Peyer's patch (tissue), 4 donors: Measurements from ENCODE around the gene SEMA3A. TPM values are rescaled to one million over a fixed set of nuclear protein-coding genes. Genes with fewer than 3 reads are reported as not detected.
A peak's percentile ranks its signal among the peaks of the same experiment; 100 is the strongest.

Source experiments
- DNase-seq, 3 donors: peaks; one replicate each; pipeline ENCODE4 v3.0.0-alpha.2; 2017 to 2019
- H3K27ac ChIP-seq, 4 donors: fragments of 200-600 bp; sonication (generic); one replicate each; pipeline ENCODE4 v1.5.1; 2016 to 2019
- H3K27me3 ChIP-seq, 2 donors: fragments of 200-600 bp; sonication (generic); one replicate each; pipeline ENCODE4 v1.5.1; 2019
- H3K36me3 ChIP-seq, 3 donors: fragments of 200-600 bp; sonication (generic); one replicate each; pipeline ENCODE4 v1.5.1; 2016 to 2019
- H3K4me1 ChIP-seq, 4 donors: fragments of 200-600 bp; sonication (generic); one replicate each; pipeline ENCODE4 v1.5.1; 2016 to 2019
- H3K4me3 ChIP-seq, 4 donors: fragments of 200-600 bp; sonication (generic); 1 replicate in 3 of 4; 2 replicates in 1 of 4; pipeline ENCODE4 v1.5.1; 2016 to 2019; ENCODE audit warnings: mild to moderate bottlenecking in 1 of 4
- H3K9me3 ChIP-seq, 4 donors: fragments of 200-600 bp; sonication (generic); one replicate each; pipeline ENCODE4 v1.5.1; 2016 to 2019; ENCODE audit warnings: mild to moderate bottlenecking in 1 of 4
- POLR2A ChIP-seq, 2 donors: fragments of 450-650 bp; IDR thresholded peaks; one replicate each; pipeline ENCODE4 v1.5.1; 2017; ENCODE audit warnings: antibody characterized with exemption in 2 of 2, mild to moderate bottlenecking in 2 of 2, moderate library complexity in 2 of 2
- total RNA-seq, 4 donors: library from RNA; depleted of rRNA; stranded (reverse); fragments of >200 nt; gene quantifications; one replicate each; pipeline ENCODE4 v1.1.0, GENCODE V29; 2016
- TF ChIP-seq, protein P1 (sequence below), 6 experiments: fragments of 450-650 bp in 4 of 6; fragments of 200-600 bp in 2 of 6; sonication (generic) in 1 of 6; IDR thresholded peaks; one replicate each; pipeline ENCODE4 v1.5.1; 2017 to 2019; ENCODE audit warnings: antibody characterized with exemption in 6 of 6, mild to moderate bottlenecking in 3 of 6, moderate library complexity in 1 of 6

Gene SEMA3A
- total RNA-seq, 4 donors from 2014 or later, result 1.3 to 12.4 (median 3.8) TPM

GRCh38 chr7:84162125-84162524 is 32.5 kb downstream of the SEMA3A start:
- Histone ChIP-seq H3K4me1 (no peaks in the 10 kb centered on the region), H3K27me3 (no peaks in the 10 kb centered on the region), H3K9me3 (no peaks in the 10 kb centered on the region), H3K36me3 (no peaks in the 10 kb centered on the region), H3K27ac (no peak overlapping the region), H3K4me3 (no peak overlapping the region)
- no peak for TF ChIP-seq POLR2A (IDR thresholded peaks at IDR 0.05)
- TF ChIP-seq, protein P1, sequence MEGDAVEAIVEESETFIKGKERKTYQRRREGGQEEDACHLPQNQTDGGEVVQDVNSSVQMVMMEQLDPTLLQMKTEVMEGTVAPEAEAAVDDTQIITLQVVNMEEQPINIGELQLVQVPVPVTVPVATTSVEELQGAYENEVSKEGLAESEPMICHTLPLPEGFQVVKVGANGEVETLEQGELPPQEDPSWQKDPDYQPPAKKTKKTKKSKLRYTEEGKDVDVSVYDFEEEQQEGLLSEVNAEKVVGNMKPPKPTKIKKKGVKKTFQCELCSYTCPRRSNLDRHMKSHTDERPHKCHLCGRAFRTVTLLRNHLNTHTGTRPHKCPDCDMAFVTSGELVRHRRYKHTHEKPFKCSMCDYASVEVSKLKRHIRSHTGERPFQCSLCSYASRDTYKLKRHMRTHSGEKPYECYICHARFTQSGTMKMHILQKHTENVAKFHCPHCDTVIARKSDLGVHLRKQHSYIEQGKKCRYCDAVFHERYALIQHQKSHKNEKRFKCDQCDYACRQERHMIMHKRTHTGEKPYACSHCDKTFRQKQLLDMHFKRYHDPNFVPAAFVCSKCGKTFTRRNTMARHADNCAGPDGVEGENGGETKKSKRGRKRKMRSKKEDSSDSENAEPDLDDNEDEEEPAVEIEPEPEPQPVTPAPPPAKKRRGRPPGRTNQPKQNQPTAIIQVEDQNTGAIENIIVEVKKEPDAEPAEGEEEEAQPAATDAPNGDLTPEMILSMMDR (IDR thresholded peaks at IDR 0.05), result no peak
- DNase-seq, result no peak

DNA sequence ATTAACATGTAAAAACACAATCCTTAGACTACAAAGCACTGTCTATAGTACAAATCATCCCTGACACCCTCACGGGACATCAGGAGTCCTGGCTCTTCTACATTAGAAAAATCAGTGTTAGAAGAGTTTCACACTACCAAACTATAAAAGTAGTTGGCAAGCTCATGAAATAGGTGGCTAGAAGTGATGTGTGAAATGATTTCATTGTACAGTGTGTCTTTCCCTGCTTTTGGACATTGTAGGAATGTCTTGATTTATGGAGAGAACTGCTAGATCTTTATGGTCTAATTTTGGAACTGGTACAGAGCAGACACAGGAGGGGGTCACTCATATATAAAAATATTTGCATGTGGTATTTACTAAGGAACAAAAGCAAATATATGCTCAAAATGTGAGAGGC is 33.2 kb downstream of the SEMA3A start:
- no peak for DNase-seq
- no peak for TF ChIP-seq POLR2A (IDR thresholded peaks at IDR 0.05)
- TF ChIP-seq, protein P1 (IDR thresholded peaks at IDR 0.05), result no peak
- H3K27me3 ChIP-seq, result no peaks in the 10 kb centered on the region
- H3K4me3 ChIP-seq, result no peak overlapping the region
- H3K9me3 ChIP-seq, result no peaks in the 10 kb centered on the region
- H3K27ac ChIP-seq, result no peak overlapping the region
- H3K36me3 ChIP-seq, result no peaks in the 10 kb centered on the region
- no peaks in the 10 kb centered on the region for H3K4me1 ChIP-seq

DNA sequence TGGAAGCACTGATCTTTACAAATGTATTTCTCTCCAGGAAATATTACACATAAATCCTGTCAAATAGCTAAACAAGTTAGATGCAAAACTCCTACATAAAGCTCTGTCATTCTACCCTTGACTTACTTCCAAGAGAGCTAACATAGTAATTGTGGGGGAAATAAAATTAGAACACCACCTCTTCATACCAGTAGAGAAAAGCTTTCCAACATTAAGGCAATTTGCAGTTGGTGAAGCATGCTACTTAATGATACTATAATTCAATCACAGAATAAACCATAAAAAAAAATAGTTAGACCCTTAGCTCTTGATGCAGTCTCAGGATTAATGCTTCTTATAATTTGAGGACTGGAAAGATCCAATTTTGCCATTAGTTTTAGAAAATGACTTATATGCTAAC is 35.2 kb downstream of the SEMA3A start:
- no peak overlapping the region for H3K4me3 ChIP-seq
- no peak overlapping the region for H3K27ac ChIP-seq
- DNase-seq, result no peak
- no peaks in the 10 kb centered on the region for H3K4me1 ChIP-seq
- H3K9me3 ChIP-seq, result no peaks in the 10 kb centered on the region
- H3K27me3 ChIP-seq, result no peaks in the 10 kb centered on the region
- H3K36me3 ChIP-seq, result no peaks in the 10 kb centered on the region
- TF ChIP-seq POLR2A (IDR thresholded peaks at IDR 0.05), result no peak
- TF ChIP-seq, protein P1 (IDR thresholded peaks at IDR 0.05), result no peak

DNA sequence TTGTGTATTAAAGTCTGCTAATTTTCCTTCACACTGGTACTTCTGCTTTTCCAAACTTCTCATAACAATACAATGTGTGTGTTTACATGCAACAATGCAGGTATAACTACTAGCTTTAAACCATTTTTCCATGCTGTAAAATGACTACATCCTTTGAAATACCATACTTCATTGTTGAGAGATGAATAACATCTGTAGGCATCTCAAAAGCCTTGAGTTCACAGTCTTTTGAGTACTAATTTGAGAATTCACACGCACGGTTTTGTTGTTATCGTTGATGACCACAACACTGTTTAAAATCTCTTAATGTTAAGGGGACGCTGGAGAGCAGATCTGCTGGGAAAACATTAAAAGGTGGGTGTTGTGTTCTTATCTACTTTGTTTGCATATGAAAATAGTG is 37.4 kb downstream of the SEMA3A start:
- Histone ChIP-seq H3K27ac (no peak overlapping the region), H3K4me3 (no peak overlapping the region), H3K27me3 (no peaks in the 10 kb centered on the region), H3K36me3 (no peaks in the 10 kb centered on the region), H3K9me3 (no peaks in the 10 kb centered on the region), H3K4me1 (no peaks in the 10 kb centered on the region)
- TF ChIP-seq, protein P1 (IDR thresholded peaks at IDR 0.05), result no peak
- no peak for TF ChIP-seq POLR2A (IDR thresholded peaks at IDR 0.05)
- no peak for DNase-seq

- no peaks in the 10 kb centered on the region for H3K36me3 ChIP-seq
- no peak for DNase-seq
- H3K27ac ChIP-seq, result peak overlapping the region in 1 of 4 donors; percentile 2
- H3K9me3 ChIP-seq, result no peaks in the 10 kb centered on the region
- TF ChIP-seq, protein P1 (IDR thresholded peaks at IDR 0.05), result no peak
- TF ChIP-seq POLR2A (IDR thresholded peaks at IDR 0.05), result no peak
- H3K27me3 ChIP-seq, result no peaks in the 10 kb centered on the region
- no peak overlapping the region for H3K4me3 ChIP-seq
- H3K4me1 ChIP-seq, result no peaks in the 10 kb centered on the region
These were observed 39.4 kb downstream of the SEMA3A start for GRCh38 chr7:84154991-84155781.
